GM23338 (cell line): ENCODE measurements around the gene FKBP8. TPM values are rescaled to one million over a fixed set of nuclear protein-coding genes. Genes with fewer than 3 reads are reported as not detected.
A peak's percentile ranks its signal among the peaks of the same experiment; 100 is the strongest.

ENCODE experiments used
- ATAC-seq: fragments of 200-7000 bp; cut with Tn5 transposase; 3 replicates; pipeline ENCODE4 v1.9.1; 2020
- DNase-seq: peaks from one replicate; pipeline ENCODE4 v3.0.0-alpha.2; 2015; ENCODE audit warnings: low spot score
- H2AFZ ChIP-seq: fragments of 200-600 bp; sonication (generic); 2 replicates; pipeline ENCODE4 v1.8.0; 2016; ENCODE audit warnings: antibody characterized with exemption, mild to moderate bottlenecking, moderate library complexity
- H3F3A ChIP-seq: fragments of 200-600 bp; sonication (generic); replicated peaks from 2 replicates; pipeline ENCODE4 v1.8.0; 2017; ENCODE audit warnings: antibody characterized with exemption, mixed run types, low read depth
- H3K27ac ChIP-seq: fragments of 200-600 bp; sonication (generic); 2 replicates; pipeline ENCODE4 v1.6.1; 2016; ENCODE audit warnings: low read depth
- H3K27me3 ChIP-seq: fragments of 200-600 bp; sonication (generic); 2 replicates; pipeline ENCODE4 v1.8.0; 2016; ENCODE audit warnings: mild to moderate bottlenecking, mixed run types, moderate library complexity; ENCODE audit not compliant: insufficient read depth
- H3K36me3 ChIP-seq: fragments of 200-600 bp; sonication (generic); 2 replicates; pipeline ENCODE4 v1.8.0; 2016; ENCODE audit warnings: mild to moderate bottlenecking; ENCODE audit not compliant: insufficient read depth
- H3K4me1 ChIP-seq: fragments of 200-600 bp; sonication (generic); 2 replicates; pipeline ENCODE4 v1.8.0; 2016; ENCODE audit warnings: mild to moderate bottlenecking, moderate library complexity; ENCODE audit not compliant: insufficient read depth
- H3K4me2 ChIP-seq: fragments of 200-600 bp; sonication (generic); 2 replicates; pipeline ENCODE4 v1.7.1; 2017; ENCODE audit warnings: mixed run types
- H3K4me3 ChIP-seq: fragments of 200-600 bp; sonication (generic); 2 replicates; pipeline ENCODE4 v1.6.1; 2016; ENCODE audit warnings: mixed run types
- H3K79me2 ChIP-seq: fragments of 200-600 bp; sonication (generic); replicated peaks from 2 replicates; pipeline ENCODE4 v1.8.0; 2017; ENCODE audit warnings: mild to moderate bottlenecking; ENCODE audit not compliant: insufficient read depth
- H3K9me2 ChIP-seq: fragments of 200-600 bp; sonication (generic); 2 replicates; pipeline ENCODE4 v1.8.0; 2017; ENCODE audit not compliant: insufficient read depth
- H4K20me1 ChIP-seq: fragments of 200-600 bp; sonication (generic); replicated peaks from 2 replicates; pipeline ENCODE4 v1.8.0; 2017; ENCODE audit warnings: mild to moderate bottlenecking; ENCODE audit not compliant: insufficient read depth
- H3K27ac Mint-ChIP-seq: 2 replicates; pipeline ENCODE4 v1.8.0; 2020; ENCODE audit warnings: inconsistent platforms, mild to moderate bottlenecking, moderate library complexity, mixed read lengths
- H3K27me3 Mint-ChIP-seq: 3 replicates; pipeline ENCODE4 v1.8.0; 2022; ENCODE audit warnings: low read depth, mild to moderate bottlenecking, moderate library complexity, mixed read lengths, inconsistent platforms; ENCODE audit not compliant: insufficient read depth, poor library complexity
- H3K36me3 Mint-ChIP-seq: 3 replicates; pipeline ENCODE4 v1.8.0; 2021; ENCODE audit warnings: low read depth, mild to moderate bottlenecking, inconsistent platforms, moderate library complexity, mixed read lengths
- H3K4me1 Mint-ChIP-seq: 3 replicates; pipeline ENCODE4 v1.8.0; 2020; ENCODE audit warnings: mild to moderate bottlenecking, inconsistent platforms, mixed read lengths
- H3K4me3 Mint-ChIP-seq: 3 replicates; pipeline ENCODE4 v1.8.0; 2021; ENCODE audit warnings: moderate library complexity, mild to moderate bottlenecking, inconsistent platforms, mixed read lengths
- H3K9me3 Mint-ChIP-seq: 3 replicates; pipeline ENCODE4 v1.8.0; 2020; ENCODE audit warnings: moderate library complexity, mild to moderate bottlenecking, inconsistent platforms, mixed read lengths
- CREB1 ChIP-seq: fragments of 250-450 bp; sonication (Bioruptor Pico); IDR thresholded peaks from 2 replicates; pipeline ENCODE4 v1.5.0; 2020; ENCODE audit warnings: low read depth, mild to moderate bottlenecking, moderate library complexity
- ETS1 ChIP-seq: IDR thresholded peaks from 2 replicates; pipeline ENCODE4 v1.6.1; 2016; ENCODE audit warnings: antibody characterized with exemption
- EZH2 ChIP-seq: fragments of 200-600 bp; sonication (generic); IDR thresholded peaks from one replicate; pipeline ENCODE4 v1.8.0; 2017; ENCODE audit warnings: antibody characterized with exemption, mild to moderate bottlenecking, low read depth; ENCODE audit not compliant: unreplicated experiment
- JUNB ChIP-seq: IDR thresholded peaks from one replicate; pipeline ENCODE4 v1.6.1; 2016; ENCODE audit warnings: antibody characterized with exemption; ENCODE audit not compliant: unreplicated experiment
- NANOG ChIP-seq: IDR thresholded peaks from 2 replicates; pipeline ENCODE4 v1.6.1; 2016; ENCODE audit warnings: antibody characterized with exemption, borderline replicate concordance
- REST ChIP-seq: IDR thresholded peaks from one replicate; pipeline ENCODE4 v1.6.1; 2018; ENCODE audit warnings: antibody characterized with exemption; ENCODE audit not compliant: unreplicated experiment
- STAT1 ChIP-seq: IDR thresholded peaks from one replicate; pipeline ENCODE4 v1.6.1; 2016; ENCODE audit warnings: antibody characterized with exemption; ENCODE audit not compliant: unreplicated experiment
- ZNF114 ChIP-seq: fragments of 250-450 bp; sonication (Bioruptor Pico); IDR thresholded peaks from 2 replicates; pipeline ENCODE4 v1.5.0; 2020; ENCODE audit warnings: mild to moderate bottlenecking, moderate library complexity
- ZNF331 ChIP-seq: fragments of 250-450 bp; sonication (Bioruptor Pico); IDR thresholded peaks from 2 replicates; pipeline ENCODE4 v1.5.0; 2020; ENCODE audit warnings: low read depth, mild to moderate bottlenecking, moderate library complexity
- long read RNA-seq: library from polyadenylated mRNA; unstranded; transcript quantifications from one replicate; pipeline ENCODE4 v2.0.0, GENCODE V29; 2020; ENCODE audit not compliant: unreplicated experiment
- polyA plus RNA-seq: library from polyadenylated mRNA; unstranded; fragments of >200 nt; fragmentation: Nextera tagmentation; extraction: Ambion mirVana; gene quantifications from 2 replicates; pipeline ENCODE4 v1.2.1, GENCODE V29; 2016
- total RNA-seq: library from RNA; depleted of rRNA; stranded (reverse); fragments of >200 nt; shearing (Covaris generic); gene quantifications from 2 replicates; pipeline ENCODE4 v1.2.3, GENCODE V29; 2014; rRNA removed
- TF ChIP-seq, protein P1 (sequence below): fragments of 250-450 bp; sonication (Bioruptor Pico); IDR thresholded peaks from 2 replicates; pipeline ENCODE4 v1.5.0; 2020; ENCODE audit warnings: mild to moderate bottlenecking, moderate library complexity

FKBP8 gene
- total RNA-seq, result 291 and 367 TPM in 2 replicates
- 158 and 164 TPM in 2 replicates for polyA plus RNA-seq
- long read RNA-seq, transcript FKBP8-201 (9 exons, 1,710 nt), result minor isoform, 6 of 35 reads
- long read RNA-seq, transcript FKBP8-213 (9 exons, 1,849 nt), result major isoform, 14 of 35 reads
- long read RNA-seq, partial matches to known transcripts, result 14 of 35 reads
- long read RNA-seq, other reads (novel, unspliced or antisense), result 1 of 35 reads

DNA sequence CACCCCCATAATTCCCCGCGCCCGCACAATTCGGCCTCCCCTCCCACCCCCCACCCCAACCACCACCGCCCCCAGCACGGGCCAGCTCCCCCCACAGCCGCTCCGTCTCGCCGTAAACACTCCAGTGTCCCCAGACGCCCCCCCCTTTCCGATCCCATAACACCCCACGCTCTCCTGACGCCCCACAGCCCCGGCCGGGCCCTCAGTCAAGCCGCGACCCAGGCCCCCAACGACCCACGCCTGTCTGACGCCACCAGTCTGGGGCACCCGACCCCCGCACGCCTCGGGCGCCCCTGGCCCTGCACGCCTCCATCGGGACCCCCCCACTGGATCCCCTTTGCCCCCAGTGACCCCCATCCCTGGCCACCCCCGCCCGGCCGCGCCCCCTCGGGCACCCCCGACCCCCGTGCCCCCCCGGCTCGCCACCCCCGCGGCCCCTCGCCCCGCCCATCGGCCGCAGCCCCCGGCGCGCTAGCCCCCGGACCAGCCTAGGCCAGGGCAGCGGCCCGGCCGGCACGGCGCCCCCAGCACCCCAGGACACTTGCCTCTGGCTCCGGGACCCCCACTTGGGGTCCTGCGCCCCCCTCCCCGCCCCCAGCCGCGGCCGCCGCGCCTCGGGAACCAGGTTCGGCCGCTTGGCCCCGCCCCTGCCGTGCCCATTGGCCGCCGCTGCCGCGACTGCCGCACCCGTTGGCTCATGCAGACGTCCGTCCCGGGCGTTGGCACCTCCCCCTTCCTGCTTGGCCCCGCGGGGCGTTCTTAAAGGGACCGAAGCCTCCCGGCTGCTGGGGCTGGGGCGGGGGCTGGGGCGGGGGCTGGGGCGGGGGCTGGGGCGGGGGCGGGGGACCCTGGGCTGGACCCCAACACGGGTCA lies at the start of gene FKBP8:
FKBP8 (minus strand) TSS at position 633 of the 873 bp plus-strand sequence. CDS start 1,603 bp downstream, outside the sequence.
- DNase-seq (peak; percentile 97), ATAC-seq (peak; percentile 95)
- Histone ChIP-seq H4K20me1 (no peaks in the 10 kb centered on the region), H2AFZ (peak within 1 kb of the TSS; percentile 75), H3K4me2 (peak within 1 kb of the TSS; percentile 86), H3K4me1 (no peaks in the 10 kb centered on the region), H3F3A (peaks cover 23% of the 10 kb centered on the region), H3K4me3 (peak within 1 kb of the TSS; percentile 66), H3K36me3 (peaks cover 15% of the 10 kb centered on the region), H3K79me2 (peaks cover 9% of the 10 kb centered on the region), H3K27me3 (no peaks in the 10 kb centered on the region), H3K9me2 (no peaks in the 10 kb centered on the region), H3K27ac (0 out of 2 replicates have a peak within 1 kb of the TSS, but pooled peaks have one; percentile 26)
- peak within 1 kb of the TSS; percentile 93 for H3K27ac Mint-ChIP-seq
- H3K27me3 Mint-ChIP-seq, result peaks cover 6% of the 10 kb centered on the region
- H3K36me3 Mint-ChIP-seq, result peaks cover 38% of the 10 kb centered on the region
- TF ChIP-seq CREB1 (CRISPR knock-in tag) (no peak; the same call in 1 of the 2 replicates), ZNF114 (CRISPR knock-in tag) (no peak), JUNB (no peak), REST (no peak), STAT1 (no peak), EZH2 (no peak), ZNF331 (CRISPR knock-in tag) (no peak), NANOG (no peak), ETS1 (no peak)
- TF ChIP-seq, protein P1, sequence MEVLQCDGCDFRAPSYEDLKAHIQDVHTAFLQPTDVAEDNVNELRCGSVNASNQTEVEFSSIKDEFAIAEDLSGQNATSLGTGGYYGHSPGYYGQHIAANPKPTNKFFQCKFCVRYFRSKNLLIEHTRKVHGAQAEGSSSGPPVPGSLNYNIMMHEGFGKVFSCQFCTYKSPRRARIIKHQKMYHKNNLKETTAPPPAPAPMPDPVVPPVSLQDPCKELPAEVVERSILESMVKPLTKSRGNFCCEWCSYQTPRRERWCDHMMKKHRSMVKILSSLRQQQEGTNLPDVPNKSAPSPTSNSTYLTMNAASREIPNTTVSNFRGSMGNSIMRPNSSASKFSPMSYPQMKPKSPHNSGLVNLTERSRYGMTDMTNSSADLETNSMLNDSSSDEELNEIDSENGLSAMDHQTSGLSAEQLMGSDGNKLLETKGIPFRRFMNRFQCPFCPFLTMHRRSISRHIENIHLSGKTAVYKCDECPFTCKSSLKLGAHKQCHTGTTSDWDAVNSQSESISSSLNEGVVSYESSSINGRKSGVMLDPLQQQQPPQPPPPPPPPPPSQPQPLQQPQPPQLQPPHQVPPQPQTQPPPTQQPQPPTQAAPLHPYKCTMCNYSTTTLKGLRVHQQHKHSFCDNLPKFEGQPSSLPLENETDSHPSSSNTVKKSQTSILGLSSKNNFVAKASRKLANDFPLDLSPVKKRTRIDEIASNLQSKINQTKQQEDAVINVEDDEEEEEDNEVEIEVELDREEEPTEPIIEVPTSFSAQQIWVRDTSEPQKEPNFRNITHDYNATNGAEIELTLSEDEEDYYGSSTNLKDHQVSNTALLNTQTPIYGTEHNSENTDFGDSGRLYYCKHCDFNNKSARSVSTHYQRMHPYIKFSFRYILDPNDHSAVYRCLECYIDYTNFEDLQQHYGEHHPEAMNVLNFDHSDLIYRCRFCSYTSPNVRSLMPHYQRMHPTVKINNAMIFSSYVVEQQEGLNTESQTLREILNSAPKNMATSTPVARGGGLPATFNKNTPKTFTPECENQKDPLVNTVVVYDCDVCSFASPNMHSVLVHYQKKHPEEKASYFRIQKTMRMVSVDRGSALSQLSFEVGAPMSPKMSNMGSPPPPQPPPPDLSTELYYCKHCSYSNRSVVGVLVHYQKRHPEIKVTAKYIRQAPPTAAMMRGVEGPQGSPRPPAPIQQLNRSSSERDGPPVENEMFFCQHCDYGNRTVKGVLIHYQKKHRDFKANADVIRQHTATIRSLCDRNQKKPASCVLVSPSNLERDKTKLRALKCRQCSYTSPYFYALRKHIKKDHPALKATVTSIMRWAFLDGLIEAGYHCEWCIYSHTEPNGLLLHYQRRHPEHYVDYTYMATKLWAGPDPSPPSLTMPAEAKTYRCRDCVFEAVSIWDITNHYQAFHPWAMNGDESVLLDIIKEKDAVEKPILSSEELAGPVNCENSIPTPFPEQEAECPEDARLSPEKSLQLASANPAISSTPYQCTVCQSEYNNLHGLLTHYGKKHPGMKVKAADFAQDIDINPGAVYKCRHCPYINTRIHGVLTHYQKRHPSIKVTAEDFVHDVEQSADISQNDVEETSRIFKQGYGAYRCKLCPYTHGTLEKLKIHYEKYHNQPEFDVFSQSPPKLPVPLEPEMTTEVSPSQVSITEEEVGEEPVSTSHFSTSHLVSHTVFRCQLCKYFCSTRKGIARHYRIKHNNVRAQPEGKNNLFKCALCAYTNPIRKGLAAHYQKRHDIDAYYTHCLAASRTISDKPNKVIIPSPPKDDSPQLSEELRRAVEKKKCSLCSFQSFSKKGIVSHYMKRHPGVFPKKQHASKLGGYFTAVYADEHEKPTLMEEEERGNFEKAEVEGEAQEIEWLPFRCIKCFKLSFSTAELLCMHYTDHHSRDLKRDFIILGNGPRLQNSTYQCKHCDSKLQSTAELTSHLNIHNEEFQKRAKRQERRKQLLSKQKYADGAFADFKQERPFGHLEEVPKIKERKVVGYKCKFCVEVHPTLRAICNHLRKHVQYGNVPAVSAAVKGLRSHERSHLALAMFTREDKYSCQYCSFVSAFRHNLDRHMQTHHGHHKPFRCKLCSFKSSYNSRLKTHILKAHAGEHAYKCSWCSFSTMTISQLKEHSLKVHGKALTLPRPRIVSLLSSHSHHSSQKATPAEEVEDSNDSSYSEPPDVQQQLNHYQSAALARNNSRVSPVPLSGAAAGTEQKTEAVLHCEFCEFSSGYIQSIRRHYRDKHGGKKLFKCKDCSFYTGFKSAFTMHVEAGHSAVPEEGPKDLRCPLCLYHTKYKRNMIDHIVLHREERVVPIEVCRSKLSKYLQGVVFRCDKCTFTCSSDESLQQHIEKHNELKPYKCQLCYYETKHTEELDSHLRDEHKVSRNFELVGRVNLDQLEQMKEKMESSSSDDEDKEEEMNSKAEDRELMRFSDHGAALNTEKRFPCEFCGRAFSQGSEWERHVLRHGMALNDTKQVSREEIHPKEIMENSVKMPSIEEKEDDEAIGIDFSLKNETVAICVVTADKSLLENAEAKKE (CRISPR knock-in tag), result no peak
- no peaks in the 10 kb centered on the region; the same call in 2 of the 3 replicates for H3K9me3 Mint-ChIP-seq
- peaks cover 10% of the 10 kb centered on the region for H3K4me1 Mint-ChIP-seq
- peak within 1 kb of the TSS; percentile 89 for H3K4me3 Mint-ChIP-seq
